Activated naive CD8-positive, alpha-beta T cell treated with anti-CD3 and anti-CD28 coated beads, Interleukin-2, amount 50 U/mL, for 24 hours (primary cell): ENCODE measurements around the gene HOXD10.
A peak's percentile ranks its signal among the peaks of the same experiment; 100 is the strongest.

Experiments
- ATAC-seq: fragments of 150-1000 bp; cut with Tn5 transposase; one replicate; pipeline ENCODE4 v1.10.0; 2021
- DNase-seq: peaks from one replicate; pipeline ENCODE4 v3.0.0; 2021
- H3K27ac Mint-ChIP-seq: one replicate; pipeline ENCODE4 v1.8.0; 2021; ENCODE audit warnings: mild to moderate bottlenecking, mixed read lengths
- H3K27me3 Mint-ChIP-seq: one replicate; pipeline ENCODE4 v1.8.0; 2021; ENCODE audit warnings: mixed read lengths
- H3K36me3 Mint-ChIP-seq: one replicate; pipeline ENCODE4 v1.8.0; 2021; ENCODE audit warnings: low read depth, mixed read lengths
- H3K4me1 Mint-ChIP-seq: one replicate; pipeline ENCODE4 v1.8.0; 2021; ENCODE audit warnings: mixed read lengths
- H3K4me3 Mint-ChIP-seq: one replicate; pipeline ENCODE4 v1.8.0; 2021; ENCODE audit warnings: mild to moderate bottlenecking, moderate library complexity, mixed read lengths
- H3K9me3 Mint-ChIP-seq: one replicate; pipeline ENCODE4 v1.8.0; 2021; ENCODE audit warnings: mixed read lengths

The HOXD10 gene

GRCh38 chr2:176105078-176105729, 11.4 kb upstream of the HOXD10 start:
- Mint-ChIP-seq H3K27me3 (peaks cover 86% of the 10 kb centered on the region), H3K27ac (no peak overlapping the region), H3K9me3 (peaks cover 4% of the 10 kb centered on the region), H3K4me1 (peaks cover 21% of the 10 kb centered on the region), H3K4me3 (no peak overlapping the region), H3K36me3 (peaks cover 5% of the 10 kb centered on the region)
- DNase-seq (no peak), ATAC-seq (no peak)

GRCh38 chr2:176105730-176106580, 10.6 kb upstream of the HOXD10 start:
- peak overlapping the region; percentile 61 for H3K4me3 Mint-ChIP-seq
- peak overlapping the region; percentile 8 for H3K27ac Mint-ChIP-seq
- H3K4me1 Mint-ChIP-seq: peaks cover 21% of the 10 kb centered on the region
- H3K36me3 Mint-ChIP-seq: peaks cover 5% of the 10 kb centered on the region
- no peak for ATAC-seq
- H3K9me3 Mint-ChIP-seq: peaks cover 4% of the 10 kb centered on the region
- DNase-seq: no peak
- H3K27me3 Mint-ChIP-seq: peaks cover 86% of the 10 kb centered on the region

GRCh38 chr2:176106581-176107539, 9.7 kb upstream of the HOXD10 start, which contains the start of gene HOXD11:
TSS of gene HOXD11 (plus strand) at chr2:176107280. CDS start at chr2:176107356, 76 bp downstream.
- H3K9me3 Mint-ChIP-seq: peaks cover 4% of the 10 kb centered on the region
- H3K4me3 Mint-ChIP-seq: peak within 1 kb of the TSS; percentile 61
- H3K27ac Mint-ChIP-seq: peak within 1 kb of the TSS; percentile 8
- peaks cover 7% of the 10 kb centered on the region for H3K36me3 Mint-ChIP-seq
- ATAC-seq (no peak), DNase-seq (no peak)
- H3K27me3 Mint-ChIP-seq: peaks cover 86% of the 10 kb centered on the region
- peaks cover 21% of the 10 kb centered on the region for H3K4me1 Mint-ChIP-seq

- H3K36me3 Mint-ChIP-seq: peaks cover 7% of the 10 kb centered on the region
- peaks cover 4% of the 10 kb centered on the region for H3K9me3 Mint-ChIP-seq
- ATAC-seq (no peak), DNase-seq (no peak)
- H3K27ac Mint-ChIP-seq: no peak overlapping the region
- H3K4me1 Mint-ChIP-seq: peaks cover 21% of the 10 kb centered on the region
- no peak overlapping the region for H3K4me3 Mint-ChIP-seq
- H3K27me3 Mint-ChIP-seq: peaks cover 86% of the 10 kb centered on the region
Observed at GRCh38 chr2:176107731-176108181, 8.8 kb upstream of the HOXD10 start.

GRCh38 chr2:176109192-176109901, 7.2 kb upstream of the HOXD10 start:
- no peak for ATAC-seq
- Mint-ChIP-seq H3K36me3 (peaks cover 7% of the 10 kb centered on the region), H3K27me3 (peaks cover 87% of the 10 kb centered on the region), H3K4me3 (no peak overlapping the region), H3K27ac (no peak overlapping the region), H3K9me3 (peaks cover 11% of the 10 kb centered on the region), H3K4me1 (peaks cover 19% of the 10 kb centered on the region)
- no peak for DNase-seq

GRCh38 chr2:176109946-176110345, 6.6 kb upstream of the HOXD10 start:
- H3K36me3 Mint-ChIP-seq: peaks cover 7% of the 10 kb centered on the region
- H3K27me3 Mint-ChIP-seq: peaks cover 87% of the 10 kb centered on the region
- DNase-seq (no peak), ATAC-seq (no peak)
- H3K9me3 Mint-ChIP-seq: peaks cover 11% of the 10 kb centered on the region
- no peak overlapping the region for H3K4me3 Mint-ChIP-seq
- no peak overlapping the region for H3K27ac Mint-ChIP-seq
- peaks cover 16% of the 10 kb centered on the region for H3K4me1 Mint-ChIP-seq

GRCh38 chr2:176110415-176111308, 5.9 kb upstream of the HOXD10 start:
- ATAC-seq (no peak), DNase-seq (no peak)
- Mint-ChIP-seq H3K4me1 (peaks cover 15% of the 10 kb centered on the region), H3K4me3 (no peak overlapping the region), H3K36me3 (peaks cover 7% of the 10 kb centered on the region), H3K27me3 (peaks cover 83% of the 10 kb centered on the region), H3K27ac (no peak overlapping the region), H3K9me3 (peaks cover 13% of the 10 kb centered on the region)

GRCh38 chr2:176111309-176111663, 5.3 kb upstream of the HOXD10 start:
- Mint-ChIP-seq H3K27ac (peak overlapping the region; percentile 35), H3K4me3 (no peak overlapping the region), H3K36me3 (peaks cover 9% of the 10 kb centered on the region), H3K27me3 (peaks cover 83% of the 10 kb centered on the region), H3K4me1 (peaks cover 11% of the 10 kb centered on the region), H3K9me3 (peaks cover 15% of the 10 kb centered on the region)
- ATAC-seq (no peak), DNase-seq (no peak)

- H3K4me1 Mint-ChIP-seq: peaks cover 9% of the 10 kb centered on the region
- no peak for DNase-seq
- peaks cover 86% of the 10 kb centered on the region for H3K27me3 Mint-ChIP-seq
- H3K4me3 Mint-ChIP-seq: no peak overlapping the region
- ATAC-seq: no peak
- H3K27ac Mint-ChIP-seq: no peak overlapping the region
- peaks cover 15% of the 10 kb centered on the region for H3K9me3 Mint-ChIP-seq
- peaks cover 9% of the 10 kb centered on the region for H3K36me3 Mint-ChIP-seq
Observed at GRCh38 chr2:176111846-176112374, 4.7 kb upstream of the HOXD10 start.

GRCh38 chr2:176112375-176113302, 3.9 kb upstream of the HOXD10 start:
- DNase-seq (no peak), ATAC-seq (no peak)
- Mint-ChIP-seq H3K9me3 (peaks cover 15% of the 10 kb centered on the region), H3K4me3 (no peak overlapping the region), H3K36me3 (peaks cover 9% of the 10 kb centered on the region), H3K4me1 (peaks cover 7% of the 10 kb centered on the region), H3K27ac (no peak overlapping the region), H3K27me3 (peaks cover 87% of the 10 kb centered on the region)

- Mint-ChIP-seq H3K36me3 (peaks cover 10% of the 10 kb centered on the region), H3K27me3 (peaks cover 92% of the 10 kb centered on the region), H3K27ac (no peak overlapping the region), H3K9me3 (peaks cover 22% of the 10 kb centered on the region), H3K4me3 (no peak overlapping the region), H3K4me1 (peaks cover 7% of the 10 kb centered on the region)
- ATAC-seq (no peak), DNase-seq (no peak)
Observed at GRCh38 chr2:176114120-176114929, 2.3 kb upstream of the HOXD10 start.
